ENCODE results near the gene FAM136A.

DNA sequence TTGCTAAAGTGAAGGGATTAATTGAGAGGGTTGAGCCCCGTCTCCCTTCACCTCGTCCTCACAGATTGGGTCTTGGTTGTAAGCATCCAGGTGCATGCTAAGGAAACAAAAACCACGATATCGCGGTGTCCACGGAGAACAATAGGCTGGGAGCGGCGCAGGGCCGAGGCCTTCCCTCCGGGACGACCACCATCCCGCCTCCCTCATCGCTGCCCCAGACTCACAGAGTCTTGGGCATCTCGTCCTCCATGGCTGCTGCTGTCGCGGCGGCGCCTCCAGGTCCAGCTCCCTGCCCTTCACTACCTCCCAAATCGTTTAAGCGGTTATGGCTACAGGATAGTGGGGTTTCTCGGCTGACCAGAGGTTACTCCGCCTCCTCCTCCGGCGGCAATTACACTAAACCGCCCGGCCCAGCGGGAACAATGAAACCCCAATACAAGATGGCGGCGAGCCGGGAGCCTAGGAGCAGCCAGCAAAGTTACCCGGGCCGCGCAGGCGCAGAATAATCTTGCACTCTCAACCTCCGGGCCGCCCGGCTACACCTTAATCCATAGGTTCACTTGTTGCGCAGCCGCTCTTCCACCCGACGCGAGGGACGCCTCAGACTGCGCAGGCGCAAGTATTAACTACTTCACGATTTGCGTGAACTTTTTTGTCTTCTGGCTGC lies 53.6 kb downstream of the FAM136A start, which contains the start of gene TIA1:
- TF ChIP-seq, protein P1, sequence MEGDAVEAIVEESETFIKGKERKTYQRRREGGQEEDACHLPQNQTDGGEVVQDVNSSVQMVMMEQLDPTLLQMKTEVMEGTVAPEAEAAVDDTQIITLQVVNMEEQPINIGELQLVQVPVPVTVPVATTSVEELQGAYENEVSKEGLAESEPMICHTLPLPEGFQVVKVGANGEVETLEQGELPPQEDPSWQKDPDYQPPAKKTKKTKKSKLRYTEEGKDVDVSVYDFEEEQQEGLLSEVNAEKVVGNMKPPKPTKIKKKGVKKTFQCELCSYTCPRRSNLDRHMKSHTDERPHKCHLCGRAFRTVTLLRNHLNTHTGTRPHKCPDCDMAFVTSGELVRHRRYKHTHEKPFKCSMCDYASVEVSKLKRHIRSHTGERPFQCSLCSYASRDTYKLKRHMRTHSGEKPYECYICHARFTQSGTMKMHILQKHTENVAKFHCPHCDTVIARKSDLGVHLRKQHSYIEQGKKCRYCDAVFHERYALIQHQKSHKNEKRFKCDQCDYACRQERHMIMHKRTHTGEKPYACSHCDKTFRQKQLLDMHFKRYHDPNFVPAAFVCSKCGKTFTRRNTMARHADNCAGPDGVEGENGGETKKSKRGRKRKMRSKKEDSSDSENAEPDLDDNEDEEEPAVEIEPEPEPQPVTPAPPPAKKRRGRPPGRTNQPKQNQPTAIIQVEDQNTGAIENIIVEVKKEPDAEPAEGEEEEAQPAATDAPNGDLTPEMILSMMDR (IDR thresholded peaks at IDR 0.05) = no peak
- TF ChIP-seq EZH2 (IDR thresholded peaks at IDR 0.05) = peak; percentile 38
